DMS 273 treated with DMSO at 0.1 percent for 48 hours (cell line): ENCODE results near the gene TMEM185A.
"Not testable (repeated sequence)": the region's sequence is repeated elsewhere in the genome, so short reads cannot be mapped to it uniquely, and the experiment has no call there.

ENCODE experiments used
- DNase-seq: peaks from one replicate; lab custom pipeline; 2025; lab: John Stamatoyannopoulos, UW

The TMEM185A gene

GRCh38 chrX:149626829-149627228 lies 4.8 kb downstream of the TMEM185A start:
- not testable (repeated sequence) for DNase-seq

- DNase-seq = not testable (repeated sequence)
Measured at GRCh38 chrX:149619662-149620061, 11.9 kb downstream of the TMEM185A start.

- DNase-seq = no peak
Measured at GRCh38 chrX:149618871-149619270, 12.7 kb downstream of the TMEM185A start.

GRCh38 chrX:149611623-149612175 lies 19.9 kb downstream of the TMEM185A start:
- no peak for DNase-seq

- no peak for DNase-seq
Measured at GRCh38 chrX:149610511-149610910, 21.1 kb downstream of the TMEM185A start.

GRCh38 chrX:149607699-149608098 lies 23.9 kb downstream of the TMEM185A start:
- no peak for DNase-seq

GRCh38 chrX:149605248-149605885 lies 26.2 kb downstream of the TMEM185A start:
- not testable (repeated sequence) for DNase-seq

GRCh38 chrX:149598603-149599002 lies 33.0 kb downstream of the TMEM185A start:
- DNase-seq = not testable (repeated sequence)

- DNase-seq = not testable (repeated sequence)
Measured at GRCh38 chrX:149595943-149596342, 35.6 kb downstream of the TMEM185A start.

- DNase-seq = not testable (repeated sequence)
Measured at GRCh38 chrX:149595214-149595613, 36.4 kb downstream of the TMEM185A start, which contains the start of gene HSFX2. Gene HSFX2 (minus strand): TSS chrX:149595314. CDS start chrX:149594700, 614 bp downstream.

GRCh38 chrX:149590993-149591392 lies 40.6 kb downstream of the TMEM185A start:
- not testable (repeated sequence) for DNase-seq

- not testable (repeated sequence) for DNase-seq
Measured at GRCh38 chrX:149587359-149587758, 44.2 kb downstream of the TMEM185A start, which contains the start of gene MAGEA9B. Gene MAGEA9B (minus strand): TSS chrX:149587459. CDS start chrX:149583179, 4,280 bp downstream.

GRCh38 chrX:149585631-149586030 lies 46.0 kb downstream of the TMEM185A start:
- DNase-seq = not testable (repeated sequence)

- DNase-seq = not testable (repeated sequence)
Measured at GRCh38 chrX:149573456-149573855, 58.1 kb downstream of the TMEM185A start.

GRCh38 chrX:149572743-149573142 lies 58.8 kb downstream of the TMEM185A start:
- no peak for DNase-seq

- DNase-seq = no peak
Measured at GRCh38 chrX:149571770-149572169, 59.8 kb downstream of the TMEM185A start.

- no peak for DNase-seq
Measured at GRCh38 chrX:149570668-149571067, 60.9 kb downstream of the TMEM185A start.

- no peak for DNase-seq
Measured at GRCh38 chrX:149569770-149570169, 61.8 kb downstream of the TMEM185A start.

- no peak for DNase-seq
Measured at GRCh38 chrX:149568701-149569296, 62.8 kb downstream of the TMEM185A start.

GRCh38 chrX:149567621-149568417 lies 63.8 kb downstream of the TMEM185A start:
- no peak for DNase-seq

- no peak for DNase-seq
Measured at GRCh38 chrX:149563359-149563758, 68.2 kb downstream of the TMEM185A start.

GRCh38 chrX:149555251-149555650 lies 76.3 kb downstream of the TMEM185A start:
- not testable (repeated sequence) for DNase-seq
